GM21390 (cell line): ENCODE data around the gene BCAS3.

Experiments used
- ATAC-seq: cut with Tn5 transposase; IDR thresholded peaks from one replicate; pipeline ENCODE4 v1.9.1; 2021; ENCODE audit not compliant: unreplicated experiment

BCAS3 gene

GRCh38 chr17:61385577-61386236 is 708.1 kb downstream of the BCAS3 start:
- ATAC-seq, result no peak

GRCh38 chr17:61386251-61386650 is 708.6 kb downstream of the BCAS3 start:
- ATAC-seq, result no peak

DNA sequence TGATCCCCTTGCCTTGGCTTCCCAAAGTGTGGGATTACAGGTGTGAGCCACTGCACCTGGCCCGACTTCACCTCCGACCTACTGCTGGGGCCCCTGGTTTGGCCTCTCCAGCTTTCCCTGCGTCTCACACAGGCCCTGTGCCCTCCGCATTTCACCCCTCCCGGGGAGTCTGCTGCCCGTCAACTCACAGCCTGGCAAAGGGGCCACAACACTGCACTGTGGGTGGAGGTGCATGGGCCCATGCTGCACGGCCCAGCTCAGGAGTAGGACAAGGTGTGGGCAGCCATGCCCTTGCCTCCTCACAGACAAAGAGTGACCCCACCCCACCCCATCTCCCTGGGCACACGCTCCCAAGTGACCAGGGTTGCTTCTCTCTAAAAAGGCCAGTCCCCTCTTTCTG is 709.4 kb downstream of the BCAS3 start:
- ATAC-seq, result no peak

GRCh38 chr17:61387511-61388305 is 710.1 kb downstream of the BCAS3 start:
- ATAC-seq, result no peak

DNA sequence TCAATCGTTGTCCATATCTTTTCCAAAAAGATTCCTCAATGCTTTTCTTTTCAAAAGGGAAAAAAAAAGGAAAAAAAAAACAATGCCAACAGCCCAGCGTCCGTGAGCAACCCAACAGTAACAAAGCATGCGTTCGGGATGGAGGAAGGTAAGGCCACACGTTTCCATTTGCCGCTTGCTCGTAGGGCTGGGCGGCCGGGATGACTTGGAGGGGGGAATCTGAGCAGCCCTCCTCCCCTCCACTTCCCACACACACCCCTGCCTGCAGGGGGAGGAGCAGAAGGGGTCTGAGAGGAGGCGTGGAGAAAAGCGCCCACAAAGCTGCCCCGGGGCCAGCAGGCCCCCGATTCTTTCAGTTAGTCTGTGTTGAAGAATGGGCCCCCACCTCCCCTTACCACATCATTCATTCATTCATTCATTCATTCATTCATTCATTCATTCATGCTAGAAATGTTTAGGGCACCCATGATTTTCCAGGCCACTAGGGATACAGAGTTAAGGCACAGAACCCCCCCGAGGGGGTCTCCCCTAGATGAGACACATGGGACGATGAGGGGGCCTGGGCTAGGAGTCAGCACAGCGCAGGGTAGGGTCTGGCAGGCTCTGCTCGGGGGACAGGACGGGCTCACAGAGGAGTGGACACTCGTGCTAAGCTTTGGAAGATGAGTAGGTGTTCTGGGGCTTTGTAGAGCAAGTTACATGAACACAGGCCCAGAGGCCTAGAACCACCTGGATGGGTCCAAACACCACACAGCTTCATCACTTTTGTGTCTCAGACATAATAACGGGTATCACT is 711.1 kb downstream of the BCAS3 start:
- ATAC-seq, result no peak

GRCh38 chr17:61389670-61390478 is 712.2 kb downstream of the BCAS3 start:
- no peak for ATAC-seq

GRCh38 chr17:61390479-61390791 is 712.8 kb downstream of the BCAS3 start:
- ATAC-seq, result no peak

DNA sequence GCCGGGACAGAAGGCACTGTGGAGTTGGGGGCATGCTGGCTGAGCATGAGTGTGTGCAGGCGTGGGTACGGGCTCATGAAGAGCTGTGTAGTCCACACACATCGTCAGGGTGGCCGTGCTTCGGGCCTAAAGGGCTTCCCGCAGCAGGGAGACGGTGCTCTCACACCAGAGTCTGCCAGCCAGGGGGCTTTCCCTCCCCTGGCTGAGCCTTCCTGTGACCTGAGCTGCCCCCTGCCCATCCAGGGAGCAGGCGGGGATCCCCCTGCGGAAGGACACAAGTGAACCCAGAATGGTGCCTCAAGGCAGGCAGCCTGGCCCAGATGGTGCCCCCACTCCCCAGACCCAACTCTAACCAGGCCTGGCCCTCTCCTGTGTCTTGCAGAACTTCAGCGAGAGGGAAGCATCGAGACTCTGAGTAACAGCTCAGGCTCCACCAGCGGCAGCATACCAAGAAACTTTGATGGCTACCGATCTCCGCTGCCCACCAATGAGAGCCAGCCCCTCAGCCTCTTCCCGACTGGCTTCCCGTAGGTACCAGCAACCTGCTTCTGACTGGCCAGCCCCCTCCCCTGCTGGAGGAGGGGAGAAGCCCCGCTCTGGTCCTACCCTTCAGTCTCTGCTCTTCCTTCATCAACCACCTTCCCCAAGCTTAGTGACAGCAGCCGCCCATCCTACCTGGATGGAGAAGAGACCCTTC is 714.1 kb downstream of the BCAS3 start:
- no peak for ATAC-seq

- ATAC-seq, result no peak
These were observed 715.0 kb downstream of the BCAS3 start for GRCh38 chr17:61392679-61393078.

DNA sequence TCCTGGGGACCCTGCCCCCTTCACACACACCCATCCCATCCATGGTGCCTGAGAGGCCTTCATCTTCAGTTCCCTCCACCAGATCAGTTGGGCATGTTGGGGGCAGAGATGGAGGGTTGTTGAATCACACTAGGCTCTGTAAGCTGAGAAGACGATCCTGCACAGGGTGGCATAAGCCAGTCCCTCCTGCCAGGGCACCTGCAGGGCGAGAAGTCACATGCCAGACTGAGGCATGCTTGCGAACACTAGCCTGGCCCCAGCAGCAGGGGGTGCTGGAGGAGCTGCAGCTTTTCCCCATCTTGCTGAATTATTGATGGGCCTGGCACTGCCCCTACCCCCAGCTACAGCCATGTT is 715.9 kb downstream of the BCAS3 start:
- no peak for ATAC-seq

DNA sequence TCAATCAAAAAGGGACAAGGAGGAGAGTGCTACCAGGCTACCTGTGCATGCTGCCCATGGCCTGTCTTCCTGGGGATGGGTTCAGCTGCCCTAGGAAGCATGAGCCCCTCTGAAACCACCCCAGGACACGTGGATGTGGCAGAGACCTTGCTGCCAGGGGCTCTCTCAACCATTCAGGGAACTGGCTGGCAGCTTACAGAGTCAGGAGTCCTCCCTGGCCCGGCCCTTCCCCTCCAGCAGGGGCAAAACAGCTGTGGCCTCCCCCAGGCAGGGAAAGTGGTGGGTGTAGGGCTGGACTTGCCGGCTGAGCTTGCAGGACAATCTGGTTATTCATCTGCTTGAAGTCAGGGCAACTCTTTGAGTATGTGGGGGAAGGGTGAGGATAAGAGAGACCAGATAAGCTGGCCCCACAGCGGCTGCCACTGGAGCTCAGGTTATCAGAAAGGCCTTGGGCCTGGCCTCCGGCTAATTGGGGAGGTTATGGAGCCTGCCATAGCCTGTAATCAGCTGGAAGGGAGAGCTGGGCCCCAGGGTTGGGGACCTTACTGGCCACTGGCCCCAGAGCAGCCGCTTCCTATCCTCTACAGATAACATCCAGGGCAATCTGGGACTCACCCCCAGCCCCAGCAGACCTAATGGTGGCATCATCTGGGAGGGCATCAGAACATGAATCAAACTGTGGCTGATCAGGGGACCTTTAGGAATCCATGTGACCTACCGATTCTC is 716.4 kb downstream of the BCAS3 start:
- no peak for ATAC-seq

GRCh38 chr17:61394630-61395408 is 717.2 kb downstream of the BCAS3 start:
- no peak for ATAC-seq

GRCh38 chr17:61395409-61395982 is 717.8 kb downstream of the BCAS3 start:
- no peak for ATAC-seq

GRCh38 chr17:61395983-61396585 is 718.4 kb downstream of the BCAS3 start:
- ATAC-seq, result no peak

GRCh38 chr17:61396586-61397085 is 719.0 kb downstream of the BCAS3 start:
- no peak for ATAC-seq

DNA sequence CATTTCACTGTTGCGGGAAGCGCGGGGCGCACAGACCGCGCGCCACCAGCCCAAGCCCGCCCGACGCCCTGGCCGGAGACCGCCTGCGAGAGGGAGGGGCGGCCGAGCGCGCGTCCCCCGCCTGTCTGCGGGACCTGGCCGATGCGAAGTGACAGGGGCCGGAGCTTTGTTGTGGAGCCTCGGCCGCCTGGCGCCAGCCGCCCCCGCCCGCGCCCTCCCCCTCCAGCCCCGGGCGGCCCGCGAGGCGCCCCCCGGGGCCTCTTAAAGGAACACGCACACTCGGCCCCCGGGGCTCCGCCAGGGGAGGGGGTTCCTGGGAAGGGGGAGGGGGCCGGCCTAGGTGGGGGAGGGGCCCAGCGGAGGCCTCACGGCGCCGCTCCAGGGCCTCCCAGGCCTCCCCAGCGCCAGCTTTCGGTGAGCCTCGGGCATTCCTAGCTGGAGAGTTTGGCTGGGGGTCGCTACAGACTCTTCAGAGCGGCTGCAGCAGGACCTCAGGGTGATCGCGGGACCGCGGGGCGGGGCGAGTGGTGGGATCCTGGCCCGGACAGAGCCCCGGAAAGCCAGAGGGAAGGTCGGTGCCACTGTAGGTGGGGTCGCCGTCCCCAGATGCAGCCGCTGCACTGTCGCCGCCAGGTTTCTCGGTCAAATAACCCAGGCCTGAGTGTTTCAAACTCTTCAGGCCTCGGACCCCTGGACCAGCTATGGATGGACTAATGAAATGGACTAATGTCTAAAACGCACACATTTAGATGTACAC is 719.6 kb downstream of the BCAS3 start:
- no peak for ATAC-seq

DNA sequence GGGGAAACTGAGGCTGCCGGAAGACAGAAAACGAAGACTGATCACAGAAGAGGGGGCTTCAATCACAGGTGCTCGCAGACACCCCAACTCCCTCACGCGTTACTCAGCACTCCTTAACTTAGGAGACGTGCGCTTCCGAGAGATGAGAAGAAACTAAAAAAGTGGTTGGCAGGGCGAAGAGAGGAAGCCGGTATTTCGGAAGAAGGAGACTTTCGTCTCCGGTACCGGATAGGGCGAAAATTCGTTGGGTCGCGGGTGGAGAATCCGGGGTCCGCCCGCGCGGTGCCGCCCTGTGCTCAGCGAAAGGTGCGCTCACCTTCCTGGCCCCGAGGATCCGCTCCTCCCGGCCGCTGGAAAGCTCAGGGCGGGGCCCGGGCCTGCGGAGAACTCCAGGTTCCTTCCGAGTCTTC is 721.1 kb downstream of the BCAS3 start:
- no peak for ATAC-seq
